ENCODE data around the gene ROR1. TPM values are rescaled to one million over a fixed set of nuclear protein-coding genes. Genes with fewer than 3 reads are reported as not detected.
"Not testable (repeated sequence)": the region's sequence is repeated elsewhere in the genome, so short reads cannot be mapped to it uniquely, and the experiment has no call there.

Gene ROR1
- total and polyA plus RNA-seq, 8 donors: 1.4 to 37.3 (median 14.6) TPM

- Histone ChIP-seq H3K27ac (peak overlapping the region; percentile 17 to 71 (median 49)), H3K4me3 (no peak overlapping the region), H3K4me1 (peaks cover 30 to 78% (median 66%) of the 10 kb centered on the region in 4 donors), H3K27me3 (no peaks in the 10 kb centered on the region), H3K36me3 (no peaks in the 10 kb centered on the region), H3K9me3 (no peaks in the 10 kb centered on the region)
- WGBS, 5 donors: 16 to 36% (median 26%) methylated on average over 3 of the region's 3 CpGs
- intact Hi-C loops (cut with DNase I; ENCODE audit: low total_unique reads): no loop called here
- peak in 1 of 2 donors; percentile 38 for DNase-seq
- no peak for TF ChIP-seq POLR2A (IDR thresholded peaks at IDR 0.05)
- no peak for TF ChIP-seq POLR2AphosphoS5 (IDR thresholded peaks at IDR 0.05)
- TF ChIP-seq EP300 (IDR thresholded peaks at IDR 0.05): no peak
- no peak for TF ChIP-seq CTCF (IDR thresholded peaks at IDR 0.05)
Measured at GRCh38 chr1:63813829-63814277, 40.0 kb downstream of the ROR1 start.

- H3K4me1 ChIP-seq: peaks cover 28 to 75% (median 60%) of the 10 kb centered on the region in 4 donors
- 80 to 87% (median 83%) methylated on average over 5 of the region's 5 CpGs for WGBS, 5 donors
- intact Hi-C loops (cut with DNase I; ENCODE audit: low total_unique reads); DNase-seq; H3K27me3 ChIP-seq; H3K4me3 ChIP-seq; H3K9me3 ChIP-seq; H3K36me3 ChIP-seq: not testable (repeated sequence)
- peak overlapping the region in 4 of 5 donors; percentile 18 to 59 (median 36) for H3K27ac ChIP-seq
Measured at GRCh38 chr1:63816217-63816815, 42.5 kb downstream of the ROR1 start.

GRCh38 chr1:63817152-63817667, 43.4 kb downstream of the ROR1 start:
- intact Hi-C loops (cut with DNase I; ENCODE audit: low total_unique reads): no loop called here
- no peaks in the 10 kb centered on the region for H3K36me3 ChIP-seq
- WGBS, 5 donors: 9 to 21% (median 16%) methylated on average over 5 of the region's 5 CpGs
- H3K4me1 ChIP-seq: peaks cover 25 to 79% (median 60%) of the 10 kb centered on the region in 4 donors
- H3K27me3 ChIP-seq: no peaks in the 10 kb centered on the region
- peak; percentile 39 to 81 for DNase-seq
- no peaks in the 10 kb centered on the region for H3K9me3 ChIP-seq
- TF ChIP-seq EP300 (IDR thresholded peaks at IDR 0.05): no peak
- no peak for TF ChIP-seq CTCF (IDR thresholded peaks at IDR 0.05)
- no peak for TF ChIP-seq POLR2A (IDR thresholded peaks at IDR 0.05)
- no peak for TF ChIP-seq POLR2AphosphoS5 (IDR thresholded peaks at IDR 0.05)
- peak overlapping the region in 4 of 5 donors; percentile 18 to 59 (median 36) for H3K27ac ChIP-seq
- no peak overlapping the region for H3K4me3 ChIP-seq

- Histone ChIP-seq H3K27ac (peak overlapping the region in 2 of 5 donors; percentile 18 to 59), H3K4me1 (peaks cover 25 to 80% (median 60%) of the 10 kb centered on the region in 4 donors), H3K27me3 (no peaks in the 10 kb centered on the region), H3K36me3 (no peaks in the 10 kb centered on the region), H3K4me3 (no peak overlapping the region), H3K9me3 (no peaks in the 10 kb centered on the region)
- intact Hi-C loops (cut with DNase I; ENCODE audit: low total_unique reads): no loop called here
- 63 to 72% (median 67%) methylated on average over 6 of the region's 6 CpGs for WGBS, 5 donors
- no peak for TF ChIP-seq CTCF (IDR thresholded peaks at IDR 0.05)
- TF ChIP-seq POLR2AphosphoS5 (IDR thresholded peaks at IDR 0.05): no peak
- TF ChIP-seq POLR2A (IDR thresholded peaks at IDR 0.05): no peak
- no peak for TF ChIP-seq EP300 (IDR thresholded peaks at IDR 0.05)
- DNase-seq: no peak
Measured at GRCh38 chr1:63817700-63818099, 43.9 kb downstream of the ROR1 start.
